Measurements from ENCODE around the gene CTDSPL.

Gene CTDSPL

DNA sequence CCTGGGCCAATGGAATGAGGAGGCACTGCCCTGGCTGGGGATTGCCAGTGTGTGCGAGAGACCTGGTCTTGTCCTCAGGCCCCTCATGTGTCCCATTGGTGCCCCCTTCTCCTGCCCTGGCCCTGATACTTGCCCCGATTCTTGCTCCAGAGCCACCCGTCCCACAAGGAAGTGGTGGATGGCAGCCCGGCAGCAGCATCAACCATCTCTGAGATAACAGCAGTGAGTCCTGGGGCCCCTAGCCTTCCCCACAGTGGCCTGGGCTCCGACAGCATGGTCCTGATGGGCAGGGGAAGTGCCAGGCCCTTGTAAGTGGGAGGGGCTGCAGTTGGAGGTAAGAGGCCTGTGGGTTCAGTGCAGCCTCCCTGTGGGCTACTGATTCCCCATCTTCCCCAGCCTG is 144.4 kb downstream of the CTDSPL start:
- Histone ChIP-seq H3K36me3 (replicated peaks; ENCODE audit: insufficient read depth, low read length) (no peaks in the 10 kb centered on the region), H2AFZ (ENCODE audit: low read length) (no peak overlapping the region)

DNA sequence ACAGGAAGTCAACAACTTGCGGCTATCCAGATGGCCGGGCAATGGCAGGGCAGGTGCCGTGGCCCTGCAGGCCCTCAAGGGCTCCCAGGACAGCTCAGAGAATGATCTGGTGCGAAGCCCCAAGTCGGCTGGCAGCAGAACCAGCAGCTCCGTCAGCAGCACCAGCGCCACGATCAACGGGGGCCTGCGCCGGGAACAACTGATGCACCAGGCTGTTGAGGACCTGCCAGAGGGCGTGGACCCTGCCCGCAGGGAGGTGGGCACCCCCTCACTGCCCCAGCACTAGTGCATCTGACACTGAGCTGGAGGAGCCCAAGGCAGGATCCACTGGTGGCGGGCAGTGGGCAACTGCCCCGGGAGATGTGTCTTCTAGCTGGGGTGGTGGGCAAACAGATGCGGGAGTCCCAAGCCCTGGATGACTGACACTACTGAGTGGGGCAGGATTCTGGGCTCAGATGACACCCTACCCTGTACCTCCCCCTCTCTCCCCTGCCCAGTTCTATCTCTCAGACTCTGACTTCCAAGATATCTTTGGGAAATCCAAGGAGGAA is 144.8 kb downstream of the CTDSPL start:
- Histone ChIP-seq H3K36me3 (replicated peaks; ENCODE audit: insufficient read depth, low read length) (no peaks in the 10 kb centered on the region), H3K9ac (ENCODE audit: low read length) (no peak overlapping the region), H3K9me2 (replicated peaks; ENCODE audit: insufficient read depth, low read length) (no peaks in the 10 kb centered on the region), H3K4me1 (ENCODE audit: low read length) (no peaks in the 10 kb centered on the region), H3K27me3 (replicated peaks; ENCODE audit: insufficient read depth, low read length) (no peaks in the 10 kb centered on the region), H2AFZ (ENCODE audit: low read length) (no peak overlapping the region), H4K20me1 (ENCODE audit: insufficient read depth, low read length) (no peaks in the 10 kb centered on the region), H3F3A (ENCODE audit: insufficient read depth, low read length) (no peaks in the 10 kb centered on the region), H3K4me3 (ENCODE audit: low read length) (no peak overlapping the region), H3K4me2 (ENCODE audit: low read depth, low read length) (no peak overlapping the region), H3K79me2 (ENCODE audit: low read length) (no peaks in the 10 kb centered on the region), H3K9me3 (replicated peaks; ENCODE audit: insufficient read depth, low read length) (no peaks in the 10 kb centered on the region), H3K27ac (ENCODE audit: low read length) (no peak overlapping the region)
- no peak for DNase-seq
- TF ChIP-seq, protein P1, sequence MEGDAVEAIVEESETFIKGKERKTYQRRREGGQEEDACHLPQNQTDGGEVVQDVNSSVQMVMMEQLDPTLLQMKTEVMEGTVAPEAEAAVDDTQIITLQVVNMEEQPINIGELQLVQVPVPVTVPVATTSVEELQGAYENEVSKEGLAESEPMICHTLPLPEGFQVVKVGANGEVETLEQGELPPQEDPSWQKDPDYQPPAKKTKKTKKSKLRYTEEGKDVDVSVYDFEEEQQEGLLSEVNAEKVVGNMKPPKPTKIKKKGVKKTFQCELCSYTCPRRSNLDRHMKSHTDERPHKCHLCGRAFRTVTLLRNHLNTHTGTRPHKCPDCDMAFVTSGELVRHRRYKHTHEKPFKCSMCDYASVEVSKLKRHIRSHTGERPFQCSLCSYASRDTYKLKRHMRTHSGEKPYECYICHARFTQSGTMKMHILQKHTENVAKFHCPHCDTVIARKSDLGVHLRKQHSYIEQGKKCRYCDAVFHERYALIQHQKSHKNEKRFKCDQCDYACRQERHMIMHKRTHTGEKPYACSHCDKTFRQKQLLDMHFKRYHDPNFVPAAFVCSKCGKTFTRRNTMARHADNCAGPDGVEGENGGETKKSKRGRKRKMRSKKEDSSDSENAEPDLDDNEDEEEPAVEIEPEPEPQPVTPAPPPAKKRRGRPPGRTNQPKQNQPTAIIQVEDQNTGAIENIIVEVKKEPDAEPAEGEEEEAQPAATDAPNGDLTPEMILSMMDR (IDR thresholded peaks at IDR 0.05; ENCODE audit: low read length) = no peak
- no peak for TF ChIP-seq EZH2phosphoT487 (IDR thresholded peaks at IDR 0.05; ENCODE audit: low read length)
- TF ChIP-seq EZH2 (optimal IDR thresholded peaks at IDR 0.05; ENCODE audit: low read depth, low read length) = no peak

More for the DNA sequence above, 144.4 kb downstream of the CTDSPL start:
- no peaks in the 10 kb centered on the region for H4K20me1 ChIP-seq (ENCODE audit: insufficient read depth, low read length)
- DNase-seq = no peak
- TF ChIP-seq EZH2phosphoT487 (IDR thresholded peaks at IDR 0.05; ENCODE audit: low read length) = no peak
- no peak for TF ChIP-seq EZH2 (optimal IDR thresholded peaks at IDR 0.05; ENCODE audit: low read depth, low read length)
- TF ChIP-seq, protein P1 (IDR thresholded peaks at IDR 0.05; ENCODE audit: low read length) = no peak
- H3K27me3 ChIP-seq (replicated peaks; ENCODE audit: insufficient read depth, low read length) = no peaks in the 10 kb centered on the region
- no peaks in the 10 kb centered on the region for H3K9me2 ChIP-seq (replicated peaks; ENCODE audit: insufficient read depth, low read length)
- H3K9me3 ChIP-seq (replicated peaks; ENCODE audit: insufficient read depth, low read length) = no peaks in the 10 kb centered on the region
- no peaks in the 10 kb centered on the region for H3K4me1 ChIP-seq (ENCODE audit: low read length)
- no peak overlapping the region for H3K4me2 ChIP-seq (ENCODE audit: low read depth, low read length)
- no peak overlapping the region for H3K9ac ChIP-seq (ENCODE audit: low read length)
- no peaks in the 10 kb centered on the region for H3K79me2 ChIP-seq (ENCODE audit: low read length)
- no peak overlapping the region for H3K4me3 ChIP-seq (ENCODE audit: low read length)
- no peak overlapping the region for H3K27ac ChIP-seq (ENCODE audit: low read length)
- H3F3A ChIP-seq (ENCODE audit: insufficient read depth, low read length) = no peaks in the 10 kb centered on the region

DNA sequence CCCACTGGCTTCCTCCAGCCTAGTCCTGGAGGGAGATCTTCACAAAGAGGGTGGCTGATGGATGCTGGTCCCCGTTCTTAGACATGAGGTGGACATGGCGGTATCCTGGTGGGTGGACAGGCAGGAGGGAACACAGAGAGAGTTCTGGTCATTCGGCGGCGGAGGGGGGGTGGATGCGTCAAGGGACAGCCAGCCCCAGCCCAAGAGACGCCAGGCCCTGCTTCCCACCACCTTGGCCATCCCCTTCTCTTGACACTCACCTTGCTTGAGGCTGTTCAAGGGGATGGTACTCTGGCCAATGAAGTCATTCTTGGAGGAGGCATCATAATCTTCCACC is 146.0 kb downstream of the CTDSPL start:
- H3K4me2 ChIP-seq (ENCODE audit: low read depth, low read length) = no peak overlapping the region
- H3F3A ChIP-seq (ENCODE audit: insufficient read depth, low read length) = no peaks in the 10 kb centered on the region
- H2AFZ ChIP-seq (ENCODE audit: low read length) = no peak overlapping the region
- H3K4me3 ChIP-seq (ENCODE audit: low read length) = no peak overlapping the region
- H3K27ac ChIP-seq (ENCODE audit: low read length) = no peak overlapping the region
- H3K9me3 ChIP-seq (replicated peaks; ENCODE audit: insufficient read depth, low read length) = no peaks in the 10 kb centered on the region
- no peaks in the 10 kb centered on the region for H3K9me2 ChIP-seq (replicated peaks; ENCODE audit: insufficient read depth, low read length)
- H3K27me3 ChIP-seq (replicated peaks; ENCODE audit: insufficient read depth, low read length) = no peaks in the 10 kb centered on the region
- no peaks in the 10 kb centered on the region for H3K4me1 ChIP-seq (ENCODE audit: low read length)
- no peak overlapping the region for H3K9ac ChIP-seq (ENCODE audit: low read length)
- H3K79me2 ChIP-seq (ENCODE audit: low read length) = no peaks in the 10 kb centered on the region
- no peaks in the 10 kb centered on the region for H3K36me3 ChIP-seq (replicated peaks; ENCODE audit: insufficient read depth, low read length)
- no peaks in the 10 kb centered on the region for H4K20me1 ChIP-seq (ENCODE audit: insufficient read depth, low read length)
- TF ChIP-seq EZH2 (optimal IDR thresholded peaks at IDR 0.05; ENCODE audit: low read depth, low read length) = no peak
- TF ChIP-seq, protein P1 (IDR thresholded peaks at IDR 0.05; ENCODE audit: low read length) = no peak
- TF ChIP-seq EZH2phosphoT487 (IDR thresholded peaks at IDR 0.05; ENCODE audit: low read length) = no peak
- no peak for DNase-seq
